GM21737 (cell line): ENCODE measurements around the gene COL4A1.
A peak's percentile ranks its signal among the peaks of the same experiment; 100 is the strongest.

ENCODE experiments used
- ATAC-seq: cut with Tn5 transposase; IDR thresholded peaks from one replicate; pipeline ENCODE4 v1.9.1; 2021; ENCODE audit warnings: mild to moderate bottlenecking, moderate library complexity; ENCODE audit not compliant: unreplicated experiment

The COL4A1 gene

GRCh38 chr13:110341445-110342244 lies 34.7 kb upstream of the COL4A1 start:
- ATAC-seq = peak; percentile 42

- peak; percentile 66 for ATAC-seq
These were observed 34.0 kb upstream of the COL4A1 start for GRCh38 chr13:110340812-110341444.

- no peak for ATAC-seq
These were observed 33.1 kb upstream of the COL4A1 start for GRCh38 chr13:110339975-110340550.

GRCh38 chr13:110339263-110339662 lies 32.3 kb upstream of the COL4A1 start:
- ATAC-seq = no peak

GRCh38 chr13:110338441-110339101 lies 31.6 kb upstream of the COL4A1 start:
- no peak for ATAC-seq

GRCh38 chr13:110337247-110337646 lies 30.3 kb upstream of the COL4A1 start:
- no peak for ATAC-seq

- ATAC-seq = no peak
These were observed 29.7 kb upstream of the COL4A1 start for GRCh38 chr13:110336681-110337080.

- no peak for ATAC-seq
These were observed 29.2 kb upstream of the COL4A1 start for GRCh38 chr13:110336108-110336507.

- no peak for ATAC-seq
These were observed 28.0 kb upstream of the COL4A1 start for GRCh38 chr13:110334841-110335490.

- no peak for ATAC-seq
These were observed 27.3 kb upstream of the COL4A1 start for GRCh38 chr13:110334256-110334655.

GRCh38 chr13:110333837-110334236 lies 26.9 kb upstream of the COL4A1 start:
- ATAC-seq = no peak

- ATAC-seq = no peak
These were observed 25.8 kb upstream of the COL4A1 start for GRCh38 chr13:110332750-110333149.

- no peak for ATAC-seq
These were observed 24.4 kb upstream of the COL4A1 start for GRCh38 chr13:110331362-110331761.

- ATAC-seq = no peak
These were observed 23.6 kb upstream of the COL4A1 start for GRCh38 chr13:110330491-110331011.

GRCh38 chr13:110329798-110330461 lies 23.0 kb upstream of the COL4A1 start:
- ATAC-seq = no peak

GRCh38 chr13:110329258-110329657 lies 22.3 kb upstream of the COL4A1 start:
- ATAC-seq = no peak

GRCh38 chr13:110328573-110328972 lies 21.6 kb upstream of the COL4A1 start:
- no peak for ATAC-seq

- ATAC-seq = no peak
These were observed 20.2 kb upstream of the COL4A1 start for GRCh38 chr13:110327051-110327721.

- no peak for ATAC-seq
These were observed 19.4 kb upstream of the COL4A1 start for GRCh38 chr13:110326263-110326904.
